ENCODE results near the gene TTYH2. TPM values are rescaled to one million over a fixed set of nuclear protein-coding genes. Genes with fewer than 3 reads are reported as not detected.
"Not testable (repeated sequence)": the region's sequence is repeated elsewhere in the genome, so short reads cannot be mapped to it uniquely, and the experiment has no call there.

Gene TTYH2, protein sequence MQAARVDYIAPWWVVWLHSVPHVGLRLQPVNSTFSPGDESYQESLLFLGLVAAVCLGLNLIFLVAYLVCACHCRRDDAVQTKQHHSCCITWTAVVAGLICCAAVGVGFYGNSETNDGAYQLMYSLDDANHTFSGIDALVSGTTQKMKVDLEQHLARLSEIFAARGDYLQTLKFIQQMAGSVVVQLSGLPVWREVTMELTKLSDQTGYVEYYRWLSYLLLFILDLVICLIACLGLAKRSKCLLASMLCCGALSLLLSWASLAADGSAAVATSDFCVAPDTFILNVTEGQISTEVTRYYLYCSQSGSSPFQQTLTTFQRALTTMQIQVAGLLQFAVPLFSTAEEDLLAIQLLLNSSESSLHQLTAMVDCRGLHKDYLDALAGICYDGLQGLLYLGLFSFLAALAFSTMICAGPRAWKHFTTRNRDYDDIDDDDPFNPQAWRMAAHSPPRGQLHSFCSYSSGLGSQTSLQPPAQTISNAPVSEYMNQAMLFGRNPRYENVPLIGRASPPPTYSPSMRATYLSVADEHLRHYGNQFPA
- total RNA-seq, result 0.81 TPM

DNA sequence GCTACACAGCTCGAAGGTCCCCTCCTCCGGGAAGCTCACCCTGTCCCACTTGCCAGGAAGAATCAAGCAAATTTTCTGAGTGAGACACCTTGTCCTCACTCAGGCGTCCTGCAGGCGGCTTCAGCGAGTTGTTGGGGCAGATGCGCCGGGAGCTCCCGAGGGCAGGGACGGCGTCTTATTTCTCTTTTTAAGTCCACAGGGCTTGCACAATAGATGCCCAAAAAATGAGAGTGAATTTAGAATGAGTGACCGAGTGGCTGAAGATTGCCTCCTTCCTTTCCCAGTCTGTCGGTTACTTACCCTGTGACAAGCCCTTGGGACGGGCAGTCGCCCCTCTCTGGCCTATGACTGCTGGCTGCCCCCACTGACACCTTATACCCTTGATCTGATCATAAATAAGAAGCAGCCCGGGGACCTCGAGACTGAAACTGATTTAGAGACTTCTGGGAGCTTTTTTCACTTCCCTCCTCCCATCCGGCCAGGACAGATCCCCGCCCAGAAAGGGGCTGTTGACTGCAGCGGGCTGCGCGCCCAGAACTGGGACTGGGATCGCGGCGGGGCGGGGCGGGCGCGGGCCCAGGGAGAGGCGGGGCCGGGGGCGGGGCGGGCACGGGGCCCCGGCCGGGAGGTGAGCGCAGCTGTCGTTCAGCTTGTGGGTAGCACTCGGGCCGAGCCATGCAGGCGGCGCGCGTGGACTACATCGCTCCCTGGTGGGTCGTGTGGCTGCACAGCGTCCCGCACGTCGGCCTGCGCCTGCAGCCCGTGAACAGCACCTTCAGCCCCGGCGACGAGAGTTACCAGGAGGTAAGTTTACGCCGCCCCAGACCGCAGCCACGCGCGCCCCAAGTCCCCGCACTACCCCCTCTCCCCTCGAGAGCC lies at the start of gene TTYH2:
TTYH2 (plus strand) TSS at position 659 of the 879 bp plus-strand sequence; CDS start at position 676, 17 bp downstream.
- ATAC-seq (peak; percentile 92), DNase-seq (ENCODE audit: low spot score) (peak; percentile 92)

DNA sequence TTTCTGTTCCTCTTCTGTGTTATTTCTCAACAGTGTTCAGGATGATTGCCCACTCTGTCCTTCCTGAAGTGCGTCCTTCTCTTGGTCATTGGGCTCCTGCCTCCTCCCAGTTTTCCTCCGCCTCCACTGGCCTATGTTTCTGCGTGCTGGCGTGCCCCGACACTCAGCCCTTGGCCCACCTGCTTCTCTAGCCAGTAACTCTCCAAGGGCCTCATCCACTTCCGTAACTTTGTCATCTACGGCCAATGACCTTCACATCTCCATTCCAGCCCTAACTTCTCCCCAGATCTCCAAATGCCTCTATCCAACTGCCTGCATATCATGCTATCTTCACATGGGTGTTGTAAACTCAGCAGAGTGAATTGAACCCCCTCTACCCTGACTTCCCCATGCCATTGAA lies 49.5 kb upstream of the TTYH2 start:
- ATAC-seq (no peak), DNase-seq (ENCODE audit: low spot score) (no peak)

DNA sequence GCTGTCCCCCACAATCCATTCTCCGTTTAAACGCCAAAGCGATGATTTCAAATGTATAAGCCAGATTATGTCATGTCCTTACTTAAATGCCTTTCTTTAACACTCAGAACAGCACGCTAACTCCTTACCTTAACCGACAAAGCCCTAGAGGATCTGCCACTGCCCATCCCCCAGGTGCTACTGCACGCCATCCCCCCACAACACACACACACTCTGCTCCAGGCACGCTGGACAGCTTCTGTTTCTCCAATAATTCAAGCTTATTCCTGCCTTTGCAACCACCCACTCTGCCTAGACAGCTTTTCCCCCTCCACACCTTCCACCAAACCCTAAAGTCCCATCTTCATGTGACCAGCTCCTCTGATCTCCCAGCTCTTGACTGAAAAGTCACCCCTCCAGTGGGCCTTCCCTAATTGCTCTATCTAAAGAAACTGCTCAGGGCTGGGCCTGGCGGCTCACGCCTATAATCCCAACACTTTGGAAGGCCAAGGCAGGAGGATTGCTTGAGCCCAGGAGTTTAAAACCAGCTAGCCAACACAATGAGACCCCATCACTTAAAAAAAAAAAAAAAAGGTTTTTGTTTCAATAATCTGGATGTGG lies 48.8 kb upstream of the TTYH2 start:
- ATAC-seq (no peak), DNase-seq (ENCODE audit: low spot score) (no peak)

DNA sequence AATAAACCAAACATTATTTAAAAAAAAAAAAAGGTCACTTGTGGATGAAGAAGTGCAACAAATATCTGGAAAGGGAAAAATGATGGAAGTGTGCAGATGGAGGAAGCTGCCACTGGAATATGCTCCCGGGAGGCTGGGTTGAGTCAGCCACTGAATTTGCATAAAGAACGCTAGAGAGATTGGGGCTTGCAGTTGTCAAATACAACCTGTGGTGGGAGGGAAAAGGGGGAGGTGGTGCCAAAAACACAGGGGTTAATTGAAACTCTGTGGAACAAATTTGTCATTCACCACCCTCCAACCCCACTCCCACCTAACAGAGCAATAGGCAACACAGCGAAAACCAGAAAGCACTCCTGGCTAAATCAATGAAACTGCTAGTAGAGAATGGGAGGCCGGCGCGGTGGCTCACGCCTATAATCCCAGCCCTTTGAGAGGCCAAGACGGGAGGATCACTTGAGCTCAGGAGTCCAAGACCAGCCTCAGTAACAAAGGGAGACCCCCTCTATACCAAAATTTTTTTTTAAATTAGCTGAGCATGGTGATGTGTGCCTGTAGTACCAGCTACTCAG lies 47.5 kb upstream of the TTYH2 start:
- no peak for DNase-seq (ENCODE audit: low spot score)
- ATAC-seq, result no peak

DNA sequence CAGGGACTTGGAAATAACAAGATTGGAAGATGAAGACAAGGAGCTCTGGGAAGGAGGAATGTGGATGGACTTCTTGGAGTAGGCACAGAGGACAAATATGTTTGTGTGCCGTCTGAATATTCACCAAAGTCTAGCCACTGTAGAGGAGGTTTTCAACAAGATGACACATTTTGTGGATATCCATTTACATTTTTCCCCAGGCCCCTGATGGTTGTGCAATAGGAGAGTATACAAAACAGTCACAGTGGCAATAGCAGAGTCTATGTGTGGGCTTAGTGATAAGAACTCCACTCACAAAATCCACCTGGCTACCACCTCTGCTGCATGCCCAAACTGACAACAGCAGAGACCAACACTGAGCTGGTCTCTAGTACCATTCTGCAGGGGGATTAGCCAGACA lies 42.4 kb upstream of the TTYH2 start:
- DNase-seq (ENCODE audit: low spot score), result no peak
- ATAC-seq, result no peak

DNA sequence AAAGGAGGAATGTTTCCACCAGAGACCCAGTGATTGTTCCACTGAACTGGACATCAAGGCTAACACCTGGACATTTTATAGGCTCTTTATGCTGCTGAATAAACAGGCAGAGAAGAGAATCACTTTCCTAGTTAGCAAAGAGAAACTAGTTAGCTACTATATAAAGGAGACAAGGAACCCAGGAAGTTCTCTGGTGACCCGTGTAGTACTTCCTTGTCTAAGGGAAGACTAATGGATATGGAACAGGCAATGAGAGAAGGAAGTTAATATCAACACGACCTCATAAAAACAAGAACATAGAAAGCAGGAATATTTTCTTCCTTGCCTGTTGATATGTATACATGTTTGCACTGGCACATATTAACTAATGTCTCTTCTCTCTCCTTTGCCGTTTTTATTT lies 40.7 kb upstream of the TTYH2 start:
- DNase-seq (ENCODE audit: low spot score) (no peak), ATAC-seq (no peak)

DNA sequence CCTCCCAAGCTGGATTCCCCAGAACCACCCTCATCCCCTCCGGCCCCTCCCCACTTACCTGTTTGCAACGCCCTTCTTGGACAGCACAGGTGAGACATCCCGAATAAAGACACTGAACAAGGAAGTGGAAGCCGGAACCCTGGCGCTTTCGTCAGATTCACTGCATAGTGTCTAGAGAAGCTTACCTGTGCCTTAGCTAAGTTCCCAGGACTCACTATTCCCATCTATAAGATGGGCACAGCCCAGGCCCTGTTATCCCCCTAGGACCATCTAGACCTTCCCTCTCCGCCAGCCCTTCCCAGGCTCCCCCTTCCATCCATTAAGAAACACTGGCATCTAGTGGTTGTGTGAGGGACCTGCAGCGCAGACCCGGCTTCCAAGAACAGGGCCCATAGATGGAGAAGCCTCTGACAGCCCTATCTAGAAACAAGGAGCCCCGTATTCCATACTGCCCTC lies 36.8 kb upstream of the TTYH2 start:
- ATAC-seq, result peak; percentile 97
- no peak for DNase-seq (ENCODE audit: low spot score)

DNA sequence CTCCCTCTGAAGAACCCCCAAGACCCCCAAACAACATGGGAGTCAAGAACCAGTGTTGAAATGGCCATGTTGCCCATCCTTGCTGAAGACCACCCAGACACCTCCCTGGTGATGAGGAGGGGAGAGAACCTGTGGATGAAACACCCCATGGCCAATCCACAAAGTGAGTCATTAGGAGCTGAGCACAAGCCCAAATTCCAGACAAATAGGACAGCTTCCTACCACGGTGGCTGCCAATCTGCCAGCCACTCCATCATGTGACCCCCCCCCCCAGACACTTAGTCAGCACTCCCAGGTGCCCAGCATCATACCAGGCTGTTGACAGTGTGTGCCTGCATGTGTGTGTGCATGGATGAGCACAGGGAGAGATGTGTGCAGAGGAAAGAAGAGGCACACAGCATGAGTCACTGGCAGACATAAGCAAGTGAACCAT lies 36.3 kb upstream of the TTYH2 start:
- DNase-seq (ENCODE audit: low spot score) (no peak), ATAC-seq (no peak)

DNA sequence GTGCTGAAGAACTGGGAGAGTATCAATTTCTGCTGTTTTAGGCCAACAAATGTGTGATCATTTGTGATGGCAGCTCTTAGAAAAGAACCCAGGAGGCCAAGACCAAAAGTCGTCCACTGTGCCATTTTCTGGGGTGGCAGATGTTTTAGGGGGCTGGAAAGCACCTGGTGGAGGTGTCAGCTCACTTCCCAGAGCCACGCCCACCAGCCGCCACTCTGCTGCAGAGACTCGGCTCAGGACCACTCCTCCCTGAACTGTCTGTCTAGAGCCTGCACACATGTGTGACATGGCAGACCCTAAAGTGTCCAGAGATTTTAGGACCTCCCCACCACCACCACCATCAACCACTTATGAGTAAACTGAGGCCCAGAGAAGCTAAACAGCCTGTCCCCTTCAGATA lies 33.8 kb upstream of the TTYH2 start:
- DNase-seq (ENCODE audit: low spot score) (no peak), ATAC-seq (no peak)

DNA sequence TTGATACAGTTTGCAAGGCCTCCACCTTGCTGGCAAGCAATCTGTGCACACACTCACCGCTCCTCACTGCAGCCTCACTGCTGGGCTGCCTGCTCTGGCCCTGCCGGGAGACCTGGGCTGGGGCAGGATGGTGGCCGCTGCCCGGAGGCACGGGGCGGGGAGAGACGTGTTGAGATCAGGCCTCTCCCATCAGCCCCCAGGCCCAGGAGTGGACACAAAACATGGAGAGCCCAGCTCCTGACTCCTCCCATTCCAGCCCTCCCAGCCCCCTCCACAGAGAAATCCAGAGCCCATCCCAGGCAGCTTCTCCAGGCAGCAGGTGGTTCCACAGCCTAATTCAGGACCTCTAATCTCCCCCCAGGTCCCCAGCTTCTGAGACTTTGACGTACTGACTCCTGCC lies 33.0 kb upstream of the TTYH2 start:
- no peak for ATAC-seq
- no peak for DNase-seq (ENCODE audit: low spot score)

DNA sequence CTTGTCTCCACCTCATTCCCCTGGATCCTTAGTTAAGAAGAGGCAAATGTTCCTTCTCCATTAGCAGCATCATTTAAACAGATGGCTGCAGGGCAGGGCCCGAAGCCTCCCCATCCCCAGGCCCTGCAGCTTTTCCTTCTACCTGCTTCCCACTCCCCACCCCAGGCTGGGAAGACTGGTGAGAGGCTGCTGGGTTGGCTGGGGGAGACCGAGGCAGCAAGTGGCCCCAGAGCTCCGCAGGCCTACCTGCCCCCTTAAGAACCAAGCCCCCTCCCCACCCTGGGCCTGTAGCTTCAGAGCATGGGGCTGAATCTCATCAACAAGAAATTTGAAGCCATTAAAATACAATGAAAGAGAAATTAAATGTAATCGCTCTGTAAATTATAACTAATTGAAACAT lies 32.0 kb upstream of the TTYH2 start:
- ATAC-seq (no peak), DNase-seq (ENCODE audit: low spot score) (no peak)

DNA sequence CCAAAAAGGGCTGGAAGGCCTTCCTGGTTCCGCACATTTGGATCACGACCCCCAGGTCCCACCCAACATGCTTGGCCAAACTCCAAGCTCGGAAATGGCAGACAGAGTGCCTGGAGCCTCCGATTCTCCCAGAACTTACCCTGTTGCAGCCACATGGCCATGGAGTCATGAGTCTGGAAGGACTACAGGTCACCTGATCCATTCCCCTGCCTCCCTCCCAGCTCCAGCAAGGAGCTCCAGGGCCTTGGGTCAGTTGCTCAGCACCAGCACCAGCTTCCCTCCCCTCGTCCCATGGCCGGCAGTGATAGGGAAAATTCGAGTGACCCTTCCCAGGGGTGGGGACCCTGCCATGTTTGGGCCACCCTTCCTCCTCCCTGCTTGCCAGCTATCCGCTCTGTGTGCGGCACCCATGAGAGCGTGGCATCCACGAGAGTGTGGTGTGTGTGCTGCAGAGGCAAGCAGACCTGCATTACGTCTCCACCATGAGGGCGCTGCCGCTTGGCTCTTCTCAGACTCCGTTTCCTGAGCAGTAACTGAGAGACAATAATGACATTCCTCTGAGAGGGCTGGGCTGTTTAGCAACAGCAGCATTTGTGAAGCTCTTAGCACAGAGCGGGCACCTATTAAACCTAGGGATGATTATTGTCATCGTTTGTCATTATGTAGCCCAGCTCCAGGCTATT lies 31.2 kb upstream of the TTYH2 start:
- DNase-seq (ENCODE audit: low spot score), result no peak
- no peak for ATAC-seq

DNA sequence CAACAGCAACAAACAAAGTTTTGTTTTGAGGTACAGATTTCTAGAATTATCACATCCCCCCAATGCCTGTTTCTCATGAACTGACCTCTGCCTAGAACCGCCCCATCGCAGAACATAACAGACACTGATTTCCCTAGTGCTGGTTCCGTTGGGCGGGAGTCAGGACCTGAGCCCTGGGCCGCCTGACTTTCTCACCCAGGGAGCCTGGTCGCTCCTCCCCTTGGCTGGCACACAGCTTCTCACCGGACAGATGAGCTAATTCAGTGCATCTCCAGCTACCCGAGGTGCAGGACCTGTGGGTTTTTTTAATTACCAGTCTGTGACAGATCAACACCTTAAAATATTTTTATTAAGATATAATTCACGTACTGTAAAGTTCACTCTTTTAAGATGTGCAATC lies 30.0 kb upstream of the TTYH2 start:
- no peak for ATAC-seq
- DNase-seq (ENCODE audit: low spot score), result no peak

DNA sequence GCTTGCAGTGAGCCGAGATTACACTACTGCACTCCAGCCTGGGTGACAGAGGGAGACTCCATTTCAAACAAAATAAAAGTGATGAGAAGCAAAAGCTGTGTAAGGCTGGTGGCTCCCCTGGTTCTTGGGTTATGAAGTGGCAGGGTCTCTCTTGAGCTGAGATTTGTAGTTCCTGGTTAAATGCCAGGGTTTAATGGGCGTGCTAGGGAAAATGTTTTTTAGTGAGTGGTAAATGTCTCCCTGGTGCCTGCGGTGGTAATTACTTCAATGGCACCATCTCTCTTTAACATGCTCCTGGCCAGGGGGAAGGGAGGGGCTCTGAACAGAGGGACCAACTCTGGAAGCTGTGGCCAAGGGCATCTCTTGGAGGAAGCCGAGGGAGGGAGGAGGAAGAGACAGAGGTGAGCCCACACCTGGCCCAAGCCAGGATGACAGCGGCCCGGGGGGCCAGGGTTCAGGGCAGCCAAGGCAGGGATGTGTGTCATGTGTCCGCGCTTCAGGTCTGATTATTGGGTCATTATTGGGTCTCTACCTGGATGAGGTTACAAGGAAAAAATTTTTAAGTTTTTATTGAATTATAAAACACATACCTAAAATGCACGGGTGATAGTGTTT lies 27.7 kb upstream of the TTYH2 start:
- ATAC-seq, result no peak
- no peak for DNase-seq (ENCODE audit: low spot score)

DNA sequence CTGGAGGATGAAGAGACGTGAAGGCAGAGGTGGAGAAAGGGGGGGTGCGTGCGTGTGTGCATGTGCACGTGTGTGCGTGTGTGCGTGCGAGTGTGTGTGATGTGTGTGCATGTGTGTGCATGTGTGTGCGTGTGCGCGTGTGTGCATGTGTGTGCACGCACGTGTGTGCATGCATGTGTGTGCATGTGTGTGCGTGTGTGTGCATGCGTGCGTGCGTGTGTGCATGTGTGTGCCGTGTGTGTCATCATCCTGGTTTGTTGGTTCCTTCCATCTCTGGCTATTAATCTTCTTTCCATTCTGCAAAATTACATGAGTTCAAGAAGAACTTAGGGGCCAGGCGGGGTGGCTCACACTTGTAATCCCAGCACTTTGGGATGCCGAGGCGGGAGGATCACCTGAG lies 26.9 kb upstream of the TTYH2 start:
- ATAC-seq, result no peak
- DNase-seq (ENCODE audit: low spot score), result no peak

DNA sequence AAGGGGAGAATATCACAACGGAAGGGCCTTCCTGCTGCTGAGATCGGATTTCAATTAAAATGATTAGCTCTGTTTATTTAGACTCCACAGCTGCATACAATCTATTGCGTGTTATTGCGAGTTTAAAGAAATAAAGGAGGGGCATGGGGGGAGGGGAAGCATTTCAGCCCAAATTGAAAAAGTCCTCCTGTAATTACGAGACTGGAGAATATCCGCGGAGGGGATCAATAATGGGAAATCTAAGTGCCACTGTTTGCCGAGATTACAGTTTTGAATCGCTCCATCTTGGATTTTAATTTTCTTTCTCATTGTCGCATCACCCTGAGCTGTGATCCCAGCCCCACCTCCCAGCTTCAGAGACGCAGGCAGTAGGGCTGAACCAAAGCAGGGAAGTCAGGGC lies 25.6 kb upstream of the TTYH2 start:
- ATAC-seq (no peak), DNase-seq (ENCODE audit: low spot score) (no peak)

DNA sequence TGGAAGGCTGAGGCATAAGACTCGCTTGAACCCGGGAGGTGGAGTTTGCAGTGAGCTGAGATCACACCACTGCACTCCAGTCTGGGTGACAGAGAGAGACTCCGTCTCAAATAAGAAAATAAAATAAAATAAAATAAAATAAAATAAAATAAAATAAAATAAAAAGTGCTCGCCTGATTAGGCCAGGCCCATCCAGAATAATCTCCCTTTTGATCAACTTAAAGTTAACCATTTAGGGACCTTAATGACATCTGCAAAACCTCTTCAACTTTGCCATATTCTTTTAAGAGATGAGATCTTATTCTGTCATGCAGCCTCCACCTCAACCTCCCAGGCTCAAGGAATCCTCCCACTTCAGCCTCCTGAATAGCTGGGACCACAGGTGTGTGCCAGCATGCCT lies 24.7 kb upstream of the TTYH2 start:
- not testable (repeated sequence) for DNase-seq (ENCODE audit: low spot score); ATAC-seq

DNA sequence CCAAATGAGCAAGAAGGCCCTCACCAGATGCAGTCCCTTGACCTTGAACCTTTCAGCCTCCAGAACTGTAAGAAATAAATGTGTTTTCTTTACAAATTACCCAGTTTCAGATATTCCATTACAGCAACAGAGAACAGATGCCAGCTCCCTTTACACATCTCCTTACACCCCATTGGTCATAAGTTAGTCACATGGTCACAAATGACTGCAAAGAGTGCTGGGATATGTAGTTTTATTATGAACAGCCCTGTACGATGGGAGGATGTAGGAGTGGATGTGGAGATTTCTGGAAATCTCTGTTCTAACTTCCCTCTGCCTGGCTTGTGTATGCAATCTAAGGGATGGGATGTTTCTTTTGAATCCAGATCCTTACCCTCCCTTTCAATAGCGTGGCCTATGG lies 23.2 kb upstream of the TTYH2 start:
- DNase-seq (ENCODE audit: low spot score) (no peak), ATAC-seq (peak; percentile 68)

DNA sequence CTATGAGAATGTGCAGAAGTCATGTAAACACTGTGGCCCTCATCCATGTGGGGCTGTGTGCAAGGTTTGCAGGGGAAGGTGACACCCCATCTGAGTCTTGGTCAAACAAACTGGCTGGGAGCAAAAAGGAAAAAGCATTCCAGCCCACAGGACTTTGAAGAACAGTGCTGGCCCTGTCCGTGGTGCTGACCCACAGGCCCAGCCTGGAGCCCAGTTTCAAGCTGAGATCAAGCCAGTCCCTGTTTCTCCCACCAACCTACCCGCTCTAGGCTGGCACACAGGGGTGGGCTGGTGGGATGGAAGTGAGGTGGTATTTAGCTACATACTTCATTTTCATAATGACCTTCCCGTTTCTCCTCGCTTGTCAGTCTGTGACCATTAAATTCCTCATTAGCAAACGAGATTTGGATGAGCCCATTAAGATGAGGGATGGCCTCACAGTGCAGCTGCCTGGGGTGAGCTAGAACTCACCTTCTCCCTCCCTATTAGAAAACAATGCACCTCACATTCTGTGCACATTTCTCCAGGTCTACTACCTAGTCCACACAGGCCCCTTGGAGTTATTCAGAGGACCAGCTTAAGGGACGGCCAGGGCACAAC lies 22.5 kb upstream of the TTYH2 start:
- ATAC-seq, result peak; percentile 48
- no peak for DNase-seq (ENCODE audit: low spot score)

All from left lobe of liver (tissue), 2 donors.